SH-SY5Y (cell line): ENCODE results near the gene TBXAS1.

Experiments
- GATA2 ChIP-seq: IDR thresholded peaks from 2 replicates; pipeline ENCODE4 v1.6.1; 2011; ENCODE audit warnings: mild to moderate bottlenecking, low read depth, low read length
- GATA3 ChIP-seq: IDR thresholded peaks from 2 replicates; pipeline ENCODE4 v1.6.1; 2011; ENCODE audit warnings: low read depth, mild to moderate bottlenecking, low read length, moderate library complexity

- no peak for TF ChIP-seq GATA2
- no peak for TF ChIP-seq GATA3
Measured at GRCh38 chr7:140025241-140025640, 196.2 kb downstream of the TBXAS1 start.
